CD4-positive, alpha-beta T cell treated with Interleukin-2 at 100 ng/mL for 4 hours (primary cell): ENCODE data around the gene LCN6.
"Not testable (repeated sequence)": the region's sequence is repeated elsewhere in the genome, so short reads cannot be mapped to it uniquely, and the experiment has no call there.

Experiments used
- DNase-seq: peaks from one replicate; pipeline ENCODE4 v3.0.0-alpha.2; 2020; ENCODE audit warnings: low spot score

LCN6 gene

DNA sequence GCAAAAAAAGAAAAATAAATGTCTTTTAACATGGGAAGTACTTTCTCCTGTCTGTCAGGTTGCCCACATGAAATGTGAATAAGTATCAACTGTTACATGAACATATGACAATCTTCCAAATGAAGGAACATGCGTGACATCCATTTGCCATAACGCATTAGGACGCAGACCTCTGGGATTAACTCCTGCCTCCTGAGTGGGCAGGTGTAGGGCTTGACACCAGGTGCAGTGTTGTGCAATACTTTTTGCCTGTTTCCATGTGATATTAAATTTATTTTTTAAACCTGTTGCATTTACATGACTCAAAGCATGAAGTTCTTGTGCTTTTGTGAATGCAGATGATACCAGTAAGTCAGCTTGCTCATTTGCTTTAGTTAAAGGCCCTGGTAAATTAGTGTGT is 34.1 kb upstream of the LCN6 start:
- no peak for DNase-seq

- no peak for DNase-seq
These were observed 31.5 kb upstream of the LCN6 start for GRCh38 chr9:136779808-136780207.

- no peak for DNase-seq
These were observed 29.0 kb upstream of the LCN6 start for GRCh38 chr9:136777359-136777758.

DNA sequence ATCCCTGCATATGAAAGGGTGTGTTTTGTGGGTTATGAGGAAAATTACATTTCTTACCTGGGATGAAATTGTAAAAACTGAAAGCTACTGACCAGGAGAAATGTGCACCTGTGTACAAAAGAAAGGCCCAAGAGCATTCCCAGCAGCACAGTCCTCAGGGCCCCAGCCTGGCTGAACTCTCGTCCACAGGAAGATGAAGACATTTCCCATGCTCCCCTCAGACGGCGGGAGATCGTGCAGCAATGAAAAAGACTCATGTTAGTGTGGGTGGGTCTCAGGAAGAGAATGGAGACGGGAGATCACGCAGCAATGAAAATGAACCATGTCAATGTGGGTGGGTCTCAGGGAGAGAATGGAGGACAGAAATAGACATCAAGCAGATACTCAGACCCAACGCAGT is 28.6 kb upstream of the LCN6 start:
- no peak for DNase-seq

- DNase-seq = no peak
These were observed 26.9 kb upstream of the LCN6 start for GRCh38 chr9:136775191-136775590.

GRCh38 chr9:136774416-136775045 is 26.2 kb upstream of the LCN6 start:
- DNase-seq = no peak

DNA sequence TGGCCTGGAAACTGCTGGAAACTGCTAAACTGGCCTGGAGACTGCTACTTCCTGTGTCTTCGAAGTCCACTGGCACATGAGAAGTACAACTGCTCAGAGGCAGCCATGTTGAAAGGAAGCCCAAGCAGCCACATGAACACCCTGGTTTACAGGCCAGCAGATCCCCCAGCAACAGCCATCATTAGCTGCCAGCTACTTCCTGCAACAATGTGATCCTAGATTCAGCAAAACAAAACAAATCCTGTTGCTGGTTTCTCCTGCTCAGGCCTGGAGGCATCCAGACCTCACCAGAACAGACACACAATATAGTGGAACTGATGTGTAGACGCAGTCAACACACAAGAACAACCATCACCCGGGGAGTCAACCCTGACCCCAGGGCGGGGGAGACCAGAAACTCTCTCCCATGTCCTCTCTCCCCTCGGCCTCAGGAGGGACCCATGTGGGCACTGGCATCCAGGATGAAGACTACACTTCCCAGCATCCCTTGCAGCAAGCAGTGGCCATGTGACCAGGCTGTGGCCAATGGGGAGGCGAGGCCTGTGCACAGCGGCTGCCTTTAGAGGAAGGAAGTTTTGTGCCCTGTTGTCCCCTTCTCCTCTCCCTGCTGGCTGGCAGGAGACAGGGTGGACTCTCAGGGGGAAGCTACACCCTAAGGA is 25.2 kb upstream of the LCN6 start:
- no peak for DNase-seq

DNA sequence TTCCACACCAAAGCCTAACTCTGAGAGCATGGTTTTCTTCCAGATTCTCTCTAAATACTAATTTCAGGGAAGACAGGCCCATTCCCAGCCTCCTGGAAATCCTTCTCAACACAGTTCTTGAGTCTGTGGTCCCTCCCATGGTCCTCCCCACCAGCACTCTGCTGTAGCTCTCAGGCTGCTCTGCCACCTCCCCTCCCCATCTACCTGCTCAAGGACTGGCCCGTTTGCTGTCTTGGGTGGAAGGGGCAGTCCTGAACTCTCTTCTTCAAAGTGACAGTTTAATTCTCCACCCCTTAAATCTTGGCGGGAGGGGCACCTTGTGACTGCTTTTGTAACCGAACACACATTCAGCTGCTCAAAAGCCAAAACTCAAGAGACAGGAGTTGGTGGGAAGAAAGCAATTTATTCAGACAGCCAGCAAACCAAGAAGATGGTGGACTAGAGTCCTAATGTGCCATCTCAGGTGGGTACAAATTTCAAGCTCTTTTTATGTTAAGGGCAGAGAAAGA is 23.6 kb upstream of the LCN6 start:
- no peak for DNase-seq

DNA sequence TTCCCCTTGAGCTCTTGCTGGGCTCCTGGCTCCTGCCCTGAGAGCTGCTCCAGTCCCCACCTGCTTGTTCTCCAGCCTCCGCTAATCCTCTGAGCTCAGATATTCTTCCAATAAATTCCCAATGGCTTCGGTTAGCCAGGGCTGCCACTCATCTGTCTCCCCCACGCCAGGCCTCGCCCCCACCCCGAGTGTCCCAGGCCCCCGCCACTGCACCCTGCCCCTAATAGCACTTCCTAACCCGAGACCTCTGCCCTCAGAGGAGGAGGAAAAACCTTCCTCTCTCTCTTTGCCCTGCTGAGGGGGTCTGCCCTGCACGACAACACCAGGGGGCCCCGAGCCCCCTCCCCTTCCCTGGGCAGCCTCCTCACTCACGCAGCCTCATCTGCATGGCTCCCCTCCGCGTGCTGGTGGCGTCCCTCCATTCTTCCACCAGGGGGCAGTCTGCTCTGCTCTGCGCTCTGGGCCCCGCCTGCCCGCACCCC is 21.4 kb upstream of the LCN6 start:
- DNase-seq = peak; percentile 63

GRCh38 chr9:136766410-136767120 is 18.2 kb upstream of the LCN6 start:
- DNase-seq = peak; percentile 58

- not testable (repeated sequence) for DNase-seq
These were observed 17.6 kb upstream of the LCN6 start for GRCh38 chr9:136765745-136766409.

DNA sequence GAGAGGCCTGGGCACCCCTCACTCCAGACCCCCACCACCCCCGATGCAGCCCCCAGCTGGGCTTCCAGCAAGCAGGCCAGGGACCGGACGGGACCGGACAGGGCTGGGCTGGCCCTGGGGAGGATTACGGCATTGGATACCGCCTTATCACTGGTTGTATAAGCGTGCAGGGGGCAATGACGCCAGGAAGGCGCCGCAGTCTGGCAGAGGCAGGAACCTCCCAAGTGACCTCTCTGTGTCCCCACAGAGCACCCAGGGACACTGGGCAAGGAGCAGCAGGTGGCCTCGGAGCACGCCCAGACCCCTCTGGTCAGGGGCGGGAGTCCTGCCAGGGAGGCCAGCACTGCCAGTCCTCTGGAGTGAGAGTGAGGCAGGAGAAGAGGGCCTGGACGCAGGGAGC is 16.7 kb upstream of the LCN6 start:
- DNase-seq = no peak

- no peak for DNase-seq
These were observed 16.1 kb upstream of the LCN6 start, which contains the start of gene LCN15 for GRCh38 chr9:136764301-136764891. TSS of gene LCN15 (minus strand) at chr9:136764518. CDS start at chr9:136764488, 30 bp downstream.

DNA sequence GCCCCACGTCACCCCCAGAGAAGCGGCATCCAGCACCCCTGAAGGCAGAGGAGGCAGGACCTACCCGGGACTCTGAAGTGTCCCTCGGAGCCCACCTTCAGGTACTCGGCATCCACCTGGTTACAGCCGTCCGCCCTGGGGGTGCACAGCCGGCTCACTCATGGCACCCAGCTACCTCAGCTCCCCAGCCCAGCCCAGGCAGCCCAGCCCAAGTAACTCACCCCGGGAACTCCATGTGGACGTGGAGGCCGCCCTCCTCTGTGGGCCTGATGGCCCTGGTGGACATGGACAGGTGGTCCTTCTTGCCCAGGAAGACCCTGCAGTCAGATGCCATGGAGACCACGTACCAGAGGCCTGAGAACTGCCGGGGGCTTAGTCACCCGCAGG is 15.3 kb upstream of the LCN6 start:
- DNase-seq = no peak

DNA sequence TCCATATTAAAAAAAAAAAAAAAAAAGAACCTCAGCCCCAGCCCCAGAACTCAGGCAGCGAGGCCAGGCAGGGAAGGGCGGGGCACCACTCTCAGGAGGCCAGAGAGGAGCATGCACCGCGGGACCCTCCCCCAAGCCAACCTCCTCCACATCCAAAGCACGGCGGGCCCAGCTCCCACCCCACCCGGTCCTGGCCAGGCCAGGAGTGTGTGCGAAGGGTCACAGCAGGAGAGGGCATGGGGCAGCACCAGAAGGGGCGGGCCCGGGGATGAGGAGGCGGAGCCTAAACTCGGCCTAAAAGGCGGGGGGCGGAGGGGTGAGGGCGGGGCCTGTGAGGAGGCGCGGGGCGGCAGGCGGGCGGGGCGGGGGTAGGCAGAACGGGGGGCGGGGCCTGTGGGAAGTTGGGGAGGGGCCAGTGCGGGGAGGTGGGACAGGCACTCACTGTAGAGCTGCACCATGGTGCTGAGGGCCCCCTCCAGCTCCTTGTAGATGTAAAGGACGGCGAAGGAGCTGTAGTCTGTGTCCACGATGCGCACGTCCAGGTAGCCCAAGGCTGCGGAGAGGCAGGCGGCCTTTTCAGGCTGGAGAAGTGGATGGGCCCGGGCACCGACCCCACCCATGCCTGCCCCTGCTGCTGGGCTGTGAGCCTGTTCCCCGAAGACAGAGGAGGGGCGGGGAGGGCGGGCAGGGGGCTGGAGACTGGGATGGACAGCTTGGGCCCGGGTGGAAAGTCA is 14.8 kb upstream of the LCN6 start:
- DNase-seq = peak; percentile 12

GRCh38 chr9:136762221-136762691 is 13.9 kb upstream of the LCN6 start:
- DNase-seq = no peak

DNA sequence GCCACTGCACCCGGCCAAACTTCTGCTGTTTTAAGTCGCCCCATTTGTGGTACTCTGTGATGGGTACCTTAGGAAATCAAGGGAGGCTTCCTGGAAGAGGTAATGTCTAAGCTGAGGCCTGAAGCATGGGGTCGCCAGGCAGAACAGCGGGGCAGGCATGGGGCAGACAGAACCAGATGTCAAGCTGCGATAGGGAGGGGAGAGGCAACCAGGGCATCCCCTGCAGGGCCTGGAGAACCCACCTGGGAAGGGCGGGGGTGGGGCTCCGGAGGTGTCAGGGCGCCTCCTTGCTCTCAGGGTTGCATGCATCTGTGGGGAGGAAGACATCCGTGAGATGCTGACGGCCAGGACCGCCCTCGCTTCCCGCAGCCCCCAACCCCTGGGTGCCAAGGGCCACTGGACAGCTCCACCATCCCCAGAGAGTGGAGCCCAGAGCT is 13.2 kb upstream of the LCN6 start:
- no peak for DNase-seq

GRCh38 chr9:136760834-136761544 is 12.7 kb upstream of the LCN6 start:
- DNase-seq = peak; percentile 7

- no peak for DNase-seq
These were observed 12.1 kb upstream of the LCN6 start for GRCh38 chr9:136760424-136760823.
